Measurements from ENCODE around the gene CMTM6. TPM values are rescaled to one million over a fixed set of nuclear protein-coding genes. Genes with fewer than 3 reads are reported as not detected.

The CMTM6 gene
- total and polyA plus RNA-seq, 10 of the 15 experiments (the other 5 are each of a cell fraction or from before 2014, with no cell fraction given), result 27.1 to 97.3 (median 61.4) TPM

GRCh38 chr3:32432711-32433530 lies 69.7 kb downstream of the CMTM6 start (continued):
- TF ChIP-seq BRCA1 (IDR thresholded peaks at IDR 0.05; ENCODE audit: low read depth, low read length) (no peak), PAX8 (IDR thresholded peaks at IDR 0.05) (no peak), SMAD1 (IDR thresholded peaks at IDR 0.05; ENCODE audit: low read depth, partially characterized antibody) (no peak), ZNF274 (IDR thresholded peaks at IDR 0.05; ENCODE audit: insufficient read depth, insufficient read length) (no peak), SMARCA5 (IDR thresholded peaks at IDR 0.05) (no peak), MTA3 (IDR thresholded peaks at IDR 0.05; ENCODE audit: borderline replicate concordance, low read length) (peak; percentile 49; the same call in 1 of the 2 replicates), KLF5 (IDR thresholded peaks at IDR 0.05; ENCODE audit: partially characterized antibody) (no peak), MXI1 (IDR thresholded peaks at IDR 0.05; ENCODE audit: low read depth, low read length) (0 out of 2 replicates have a peak, but pooled peaks have one; percentile 31), ZNF24 (IDR thresholded peaks at IDR 0.05) (peak; percentile 91), CHD1 (IDR thresholded peaks at IDR 0.05; ENCODE audit: low read depth, low read length) (no peak), WRNIP1 (IDR thresholded peaks at IDR 0.05; ENCODE audit: borderline replicate concordance, low read depth, low read length) (no peak), CREM (IDR thresholded peaks at IDR 0.05; ENCODE audit: low read depth) (peak; percentile 77), TAF1 (IDR thresholded peaks at IDR 0.05; ENCODE audit: borderline replicate concordance, low read depth, low read length) (no peak), BMI1 (IDR thresholded peaks at IDR 0.05; ENCODE audit: borderline replicate concordance) (peak; percentile 35; the same call in 1 of the 2 replicates), SMC3 (IDR thresholded peaks at IDR 0.05; ENCODE audit: borderline replicate concordance, low read length) (no peak), SREBF2 (IDR thresholded peaks at IDR 0.05; ENCODE audit: low read length) (no peak), FOXK2 (IDR thresholded peaks at IDR 0.05) (no peak), EGR1 (IDR thresholded peaks at IDR 0.05; ENCODE audit: borderline replicate concordance in 1 of 2, low read depth in 2 of 2, low read length in 2 of 2) (no peak), RELA (IDR thresholded peaks at IDR 0.05; ENCODE audit: borderline replicate concordance, partially characterized antibody) (no peak), NFIC (IDR thresholded peaks at IDR 0.05; ENCODE audit: low read depth, low read length) (peak; percentile 50; the same call in 1 of the 2 replicates), ELK1 (IDR thresholded peaks at IDR 0.05; ENCODE audit: low read depth, low read length) (no peak), RUNX3 (IDR thresholded peaks at IDR 0.05; ENCODE audit: low read length) (peak; percentile 72), SRF (IDR thresholded peaks at IDR 0.05; ENCODE audit: low read depth in 2 of 2, low read length in 2 of 2) (no peak), HCFC1 (IDR thresholded peaks at IDR 0.05; ENCODE audit: low read length) (no peak), BHLHE40 (IDR thresholded peaks at IDR 0.05; ENCODE audit: borderline replicate concordance in 1 of 2, low read depth in 2 of 2, low read length in 1 of 2) (peak; percentile 24 to 44; a peak in 3 of 4 replicates), CHD2 (IDR thresholded peaks at IDR 0.05; ENCODE audit: borderline replicate concordance, low read depth, low read length) (peak; percentile 71; the same call in 1 of the 2 replicates)
- TF ChIP-seq, protein P1, sequence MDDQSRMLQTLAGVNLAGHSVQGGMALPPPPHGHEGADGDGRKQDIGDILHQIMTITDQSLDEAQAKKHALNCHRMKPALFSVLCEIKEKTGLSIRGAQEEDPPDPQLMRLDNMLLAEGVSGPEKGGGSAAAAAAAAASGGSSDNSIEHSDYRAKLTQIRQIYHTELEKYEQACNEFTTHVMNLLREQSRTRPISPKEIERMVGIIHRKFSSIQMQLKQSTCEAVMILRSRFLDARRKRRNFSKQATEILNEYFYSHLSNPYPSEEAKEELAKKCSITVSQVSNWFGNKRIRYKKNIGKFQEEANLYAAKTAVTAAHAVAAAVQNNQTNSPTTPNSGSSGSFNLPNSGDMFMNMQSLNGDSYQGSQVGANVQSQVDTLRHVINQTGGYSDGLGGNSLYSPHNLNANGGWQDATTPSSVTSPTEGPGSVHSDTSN (IDR thresholded peaks at IDR 0.05; ENCODE audit: insufficient replicate concordance, low read depth, low read length), result no peak

Data from GM12878 (cell line).